GF-D8 (cell line): ENCODE data around the gene PRRT1.
"Not testable (repeated sequence)": the region's sequence is repeated elsewhere in the genome, so short reads cannot be mapped to it uniquely, and the experiment has no call there.

Source experiments
- DNase-seq: peaks from one replicate; lab custom pipeline; 2025; lab: John Stamatoyannopoulos, UW

PRRT1 gene

GRCh38 chr6:32149932-32150870 is 1.5 kb downstream of the PRRT1 start:
- no peak for DNase-seq

DNA sequence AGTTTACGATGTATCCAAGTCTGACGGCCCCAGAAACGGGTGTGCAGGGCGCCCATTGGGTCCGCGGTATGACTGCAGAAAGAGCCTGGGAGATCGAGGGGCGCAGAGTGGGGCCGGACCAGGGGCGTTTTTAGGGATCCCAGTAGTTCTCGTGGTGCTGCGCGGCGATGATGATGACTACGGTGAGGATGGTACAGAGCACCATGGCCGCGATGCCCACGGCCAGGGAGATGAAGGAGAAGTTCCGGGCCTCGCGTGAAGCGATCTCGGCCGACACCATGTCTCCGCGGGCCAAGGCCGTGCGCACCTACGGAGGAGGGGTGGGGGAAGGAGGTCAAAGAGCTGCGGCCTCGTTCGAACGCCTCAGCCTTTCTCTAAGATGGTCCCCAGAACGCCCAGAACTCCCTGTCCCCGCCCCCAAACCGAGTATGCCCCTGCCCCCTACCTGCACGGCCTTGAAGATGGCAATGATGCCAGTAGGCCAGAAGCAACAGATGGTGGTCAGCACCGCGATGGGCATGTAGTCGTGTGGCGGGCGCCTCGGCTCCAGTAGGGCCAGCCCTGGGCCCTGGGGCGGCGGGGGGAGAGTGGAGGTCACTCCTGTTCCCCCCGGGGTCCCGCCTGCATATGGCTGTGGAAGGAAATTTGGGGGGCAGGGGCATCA is 2.5 kb downstream of the PRRT1 start:
- no peak for DNase-seq

- DNase-seq: no peak
Measured at GRCh38 chr6:32148289-32149091, 3.2 kb downstream of the PRRT1 start.

GRCh38 chr6:32147401-32148132 is 4.2 kb downstream of the PRRT1 start:
- DNase-seq: no peak

GRCh38 chr6:32146687-32147086 is 5.1 kb downstream of the PRRT1 start:
- no peak for DNase-seq

DNA sequence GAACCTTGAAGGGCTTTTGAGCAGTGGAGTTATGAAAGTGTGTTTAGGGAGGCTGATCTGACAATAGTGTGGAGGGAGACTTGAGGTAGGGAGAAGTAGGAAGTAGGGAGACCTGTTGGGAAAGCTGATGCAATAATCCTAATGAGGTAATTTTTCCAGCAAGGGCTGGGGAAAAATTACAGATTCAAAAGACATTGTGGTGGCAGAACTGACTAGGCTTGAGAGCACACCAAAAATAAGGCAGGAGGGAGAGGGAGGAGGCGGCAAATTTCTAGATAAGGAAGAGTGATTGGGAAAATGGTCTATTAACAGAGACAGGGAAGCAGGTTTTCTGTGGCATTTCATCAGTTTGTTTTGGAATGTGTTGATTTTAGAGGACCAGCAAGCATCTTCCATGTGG is 5.5 kb downstream of the PRRT1 start:
- no peak for DNase-seq

DNA sequence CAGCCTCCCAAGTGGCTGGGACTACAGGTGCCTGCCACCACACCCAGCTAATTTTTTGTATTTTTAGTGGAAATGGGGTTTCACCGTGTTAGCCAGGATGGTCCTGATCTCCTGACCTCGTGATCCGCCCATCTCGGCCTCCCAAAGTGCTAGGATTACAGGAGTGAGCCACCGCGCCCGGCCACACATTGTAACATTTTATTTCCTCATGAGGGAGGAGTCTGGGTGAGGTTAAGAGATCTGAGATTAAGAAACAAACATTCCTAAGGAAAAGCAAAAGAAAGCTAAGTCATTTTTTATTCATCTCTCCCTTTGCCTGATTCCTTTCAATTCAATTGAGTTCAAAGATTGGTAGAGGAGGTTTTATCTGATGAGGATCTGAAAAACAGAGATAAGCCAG is 7.5 kb downstream of the PRRT1 start:
- not testable (repeated sequence) for DNase-seq

- DNase-seq: no peak
Measured at GRCh38 chr6:32140420-32141046, 11.2 kb downstream of the PRRT1 start.

DNA sequence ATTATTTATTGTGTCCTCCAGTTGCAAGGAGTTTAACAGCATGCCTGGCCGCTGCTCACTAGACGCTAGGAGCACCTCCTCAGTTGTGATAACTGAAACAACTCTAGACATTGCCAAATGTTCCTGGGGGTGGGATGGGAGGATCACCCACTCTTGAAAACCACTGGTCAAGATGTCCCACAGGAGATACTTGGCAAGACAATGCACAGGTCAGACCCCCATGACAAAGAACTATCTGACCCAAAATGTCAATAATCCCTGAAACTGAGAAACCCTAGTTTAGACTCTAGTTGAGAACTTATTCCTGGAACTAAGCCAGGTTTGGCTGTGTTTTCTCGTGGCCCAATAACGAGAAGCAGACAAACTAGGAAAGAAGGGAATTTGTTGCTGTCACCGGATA is 12.1 kb downstream of the PRRT1 start:
- no peak for DNase-seq

DNA sequence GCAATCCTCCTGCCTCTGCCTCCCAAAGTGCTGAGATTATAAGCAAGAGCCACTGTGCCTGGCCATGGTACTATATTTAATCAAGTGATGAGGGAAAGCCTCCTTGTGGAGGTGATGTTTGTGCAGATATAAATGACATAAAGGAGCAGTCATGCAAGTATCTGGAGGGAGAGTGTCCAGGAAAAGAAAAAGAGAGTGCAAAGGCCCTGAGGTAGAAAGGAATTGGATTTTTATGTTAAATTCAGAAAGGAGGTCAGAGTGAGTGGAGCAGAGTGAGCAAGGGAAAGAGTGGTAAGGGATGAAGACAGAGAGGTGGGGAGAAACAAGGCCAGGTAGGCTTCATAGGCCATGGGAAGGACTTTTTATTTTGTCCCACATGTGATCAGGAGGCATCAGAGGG is 14.3 kb downstream of the PRRT1 start:
- DNase-seq: no peak

DNA sequence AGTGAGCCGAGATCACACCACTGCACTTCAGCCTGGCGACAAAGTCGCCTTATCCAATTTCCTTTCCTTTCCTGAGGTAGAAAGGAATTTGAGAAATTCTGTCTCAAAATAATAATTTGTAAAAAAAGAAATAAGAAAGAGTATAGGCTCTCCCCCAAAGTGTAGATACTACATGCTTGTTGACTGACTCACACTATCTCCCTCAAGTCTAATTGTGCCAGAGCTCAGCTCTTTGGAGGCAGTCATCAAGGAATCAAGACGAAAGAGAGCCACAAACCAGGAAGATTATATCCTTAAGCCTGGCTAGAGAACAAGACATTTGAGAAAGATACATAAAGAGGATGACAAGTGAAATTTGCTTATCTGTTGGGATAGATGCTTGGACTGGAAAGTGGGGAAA is 18.0 kb downstream of the PRRT1 start:
- DNase-seq: no peak

GRCh38 chr6:32132110-32132509 is 19.6 kb downstream of the PRRT1 start:
- DNase-seq: no peak

DNA sequence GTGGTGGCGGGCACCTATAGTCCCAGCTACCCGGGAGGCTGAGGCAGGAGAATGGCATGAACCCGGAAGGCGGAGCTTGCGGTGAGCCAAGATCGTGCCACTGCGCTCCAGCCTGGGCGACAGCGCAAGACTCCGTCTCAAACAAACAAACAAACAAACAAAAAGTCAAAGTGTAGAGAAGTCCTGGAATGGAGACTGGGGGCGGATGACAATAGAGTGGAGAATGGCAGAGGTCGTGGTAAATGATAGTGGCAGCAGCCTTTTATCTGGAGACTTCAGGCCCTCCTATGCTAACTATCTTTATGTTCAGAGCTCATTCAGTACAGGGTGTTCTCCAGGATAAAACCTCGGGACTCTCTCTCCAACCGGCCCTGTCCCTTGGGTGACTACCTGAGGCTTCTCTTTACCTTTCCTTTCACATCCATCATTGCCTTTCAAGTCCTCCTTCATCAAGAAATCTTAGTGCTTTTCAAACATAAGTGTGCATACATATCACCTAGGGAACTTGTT is 20.2 kb downstream of the PRRT1 start:
- DNase-seq: no peak

- peak; percentile 49 for DNase-seq
Measured at GRCh38 chr6:32129297-32130088, 22.2 kb downstream of the PRRT1 start.

DNA sequence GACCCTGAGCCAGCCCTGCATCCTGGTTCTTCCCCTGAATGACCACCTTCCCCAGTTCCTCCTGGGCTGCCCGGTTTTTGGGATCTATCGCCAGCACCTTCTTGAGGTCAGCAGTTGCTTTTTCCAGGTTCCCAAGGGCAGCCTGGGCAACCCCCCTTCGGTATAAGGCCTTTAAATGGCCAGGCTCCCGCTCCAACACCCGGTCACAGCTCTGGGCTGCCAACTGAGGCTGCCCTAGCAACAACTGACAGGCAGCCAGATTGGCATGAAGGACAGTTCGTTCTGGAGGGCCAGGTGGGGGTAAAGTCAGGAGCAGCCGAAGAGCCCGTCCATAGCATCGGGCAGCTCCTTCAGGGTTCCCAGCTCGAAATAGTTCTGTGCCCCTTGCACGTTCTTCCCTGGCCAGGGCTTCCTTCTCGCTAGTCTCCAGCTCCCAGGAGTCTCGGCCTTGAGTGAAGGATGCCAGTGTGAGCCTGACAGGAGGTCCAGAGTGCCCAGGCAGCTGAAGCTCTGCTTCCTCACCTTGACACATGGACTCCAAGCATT is 22.9 kb downstream of the PRRT1 start:
- DNase-seq: no peak

DNA sequence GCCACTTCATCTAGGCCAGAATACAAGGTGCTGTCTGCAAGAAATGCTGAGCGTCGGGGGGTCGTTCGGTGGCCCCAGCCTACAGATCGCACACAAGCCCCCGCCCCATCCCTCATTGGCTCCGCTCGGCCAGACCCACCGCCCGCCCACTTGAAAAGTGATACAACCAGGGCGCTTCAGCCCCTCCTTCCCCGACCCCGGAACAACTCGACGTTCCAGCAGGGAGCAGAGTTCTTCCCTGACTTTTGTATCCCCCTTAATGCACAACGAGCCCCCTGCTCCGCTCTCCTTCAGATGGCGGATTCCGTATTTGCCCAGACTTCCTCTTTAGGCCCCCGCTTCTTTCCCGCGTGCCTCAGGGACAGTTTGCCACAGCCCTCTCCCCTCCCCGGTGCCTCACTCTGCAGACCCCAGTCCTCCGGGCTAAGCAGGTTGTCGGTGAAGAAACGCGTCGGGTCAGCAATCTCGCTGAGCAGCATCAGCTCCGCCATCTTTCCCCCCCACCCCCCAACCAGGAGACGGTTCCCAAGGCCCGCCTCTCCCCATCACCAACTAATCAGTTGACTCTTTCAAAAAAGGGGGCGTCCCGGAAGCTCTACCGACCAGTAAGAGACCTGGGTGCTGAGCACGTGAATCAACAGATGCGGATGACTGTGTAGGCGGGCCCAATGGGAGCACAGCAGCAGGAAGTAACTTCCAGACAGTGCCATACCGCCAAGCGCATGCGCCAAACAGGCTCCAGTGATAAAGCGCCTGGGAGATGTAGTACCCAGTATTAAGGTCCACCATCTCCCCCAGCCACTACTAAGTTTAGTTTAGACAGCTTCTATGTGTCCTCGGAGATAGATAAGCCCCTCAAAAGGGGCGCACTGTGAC is 23.8 kb downstream of the PRRT1 start, which contains the start of gene ATF6B:
TSS of gene ATF6B (minus strand) at position 530 of the 876 bp plus-strand sequence. CDS start at position 491, 39 bp downstream.
- peak; percentile 99 for DNase-seq

DNA sequence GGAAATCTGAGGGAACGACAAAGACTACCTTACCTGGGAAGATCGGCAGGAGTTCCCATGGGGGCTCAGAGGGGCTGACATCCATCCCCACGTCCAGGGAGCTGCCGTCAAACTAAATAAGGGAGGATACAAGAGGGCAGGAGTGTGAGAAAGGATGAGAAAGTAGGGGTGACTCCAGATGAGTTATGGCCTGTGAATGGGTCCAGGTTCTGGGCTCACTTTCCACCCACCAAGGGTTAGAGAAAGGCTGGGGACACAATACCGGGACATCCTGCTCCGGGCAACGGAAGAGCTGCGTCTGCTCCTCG is 24.4 kb downstream of the PRRT1 start:
- no peak for DNase-seq

GRCh38 chr6:32126880-32127279 is 24.9 kb downstream of the PRRT1 start:
- no peak for DNase-seq

DNA sequence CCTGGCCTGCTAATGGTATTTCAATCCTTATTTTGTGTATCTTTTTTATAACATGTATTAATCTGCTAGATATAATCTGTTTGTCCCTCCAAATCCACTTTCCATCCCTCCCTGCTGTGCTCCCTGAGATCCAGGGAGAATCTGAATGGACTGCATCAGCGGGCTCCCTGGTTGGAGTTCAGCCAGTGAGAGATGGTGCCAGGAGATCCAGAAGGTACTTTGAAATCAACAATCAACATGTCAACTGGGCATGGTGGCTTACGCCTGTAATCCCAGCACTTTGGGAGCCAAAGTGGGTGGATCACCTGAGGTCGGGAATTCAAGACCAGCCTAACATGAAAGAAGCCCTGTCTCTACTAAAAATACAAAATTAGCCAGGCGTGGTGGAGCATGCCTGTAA is 28.1 kb downstream of the PRRT1 start:
- DNase-seq: no peak
